NCI-H2196 treated with DMSO at 0.1 percent for 48 hours (cell line): ENCODE measurements around the gene NMS.
"Not testable (repeated sequence)": the region's sequence is repeated elsewhere in the genome, so short reads cannot be mapped to it uniquely, and the experiment has no call there.

Source experiments
- DNase-seq: peaks from one replicate; lab custom pipeline; 2025; ENCODE audit not compliant: unreplicated experiment; lab: John Stamatoyannopoulos, UW

NMS gene, protein sequence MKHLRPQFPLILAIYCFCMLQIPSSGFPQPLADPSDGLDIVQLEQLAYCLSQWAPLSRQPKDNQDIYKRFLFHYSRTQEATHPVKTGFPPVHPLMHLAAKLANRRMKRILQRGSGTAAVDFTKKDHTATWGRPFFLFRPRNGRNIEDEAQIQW

GRCh38 chr2:100470182-100470581 lies at the start of gene NMS:
NMS (plus strand) TSS chr2:100470482; CDS start chr2:100470489, 7 bp downstream.
- no peak for DNase-seq

DNA sequence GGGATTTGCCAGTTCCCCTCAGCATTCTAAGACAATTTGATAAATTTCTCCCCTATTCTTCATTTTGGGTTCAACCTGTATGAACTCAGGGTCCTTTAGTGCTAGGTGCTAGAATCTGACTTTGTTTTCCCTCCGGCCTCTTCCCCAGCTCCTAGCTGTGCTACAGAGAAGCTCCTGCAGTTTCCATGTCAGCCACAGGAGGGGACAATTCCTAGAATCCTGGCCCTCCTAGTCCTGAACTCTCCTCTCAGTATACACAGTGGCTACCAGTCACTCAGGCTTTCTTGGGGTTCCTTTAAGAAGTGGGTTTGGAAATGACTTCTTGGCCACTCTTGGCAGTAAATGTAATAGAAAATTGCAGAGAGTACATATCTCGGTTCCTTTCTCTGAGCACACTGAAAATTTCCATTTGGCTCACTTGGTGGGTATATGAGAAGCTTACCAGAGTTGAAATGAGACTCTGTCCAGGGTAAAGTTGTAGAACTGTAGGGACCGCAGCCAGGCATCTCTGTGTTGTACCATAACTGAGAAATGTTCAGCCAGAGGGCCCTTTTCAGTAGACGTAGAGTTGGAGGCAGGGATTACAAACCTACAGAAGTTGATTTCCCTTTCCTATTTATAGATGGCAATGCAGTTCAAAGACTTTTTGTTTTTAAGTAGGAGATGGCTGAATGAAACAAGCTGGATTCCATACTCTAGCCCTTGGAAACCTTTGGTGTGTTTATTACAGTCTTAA lies 47.8 kb upstream of the NMS start:
- no peak for DNase-seq

DNA sequence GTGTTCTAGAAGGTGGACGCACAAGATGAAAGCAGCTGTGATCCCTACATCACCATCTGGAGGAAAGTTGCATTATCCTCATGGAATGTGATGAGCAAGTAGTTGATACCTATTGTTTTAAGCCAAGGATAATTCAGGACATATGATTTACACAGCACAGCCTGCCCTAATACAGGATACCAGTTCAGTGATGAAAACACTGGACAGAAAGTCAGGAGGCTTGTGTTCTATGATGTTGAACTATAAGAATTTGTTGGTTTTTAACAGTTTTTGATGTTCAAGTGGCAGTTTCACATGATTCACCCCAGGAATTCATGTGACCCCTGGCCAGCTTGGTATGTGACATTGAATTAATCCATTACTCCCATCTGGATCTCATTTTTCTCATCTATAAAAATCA lies 46.7 kb upstream of the NMS start:
- no peak for DNase-seq

DNA sequence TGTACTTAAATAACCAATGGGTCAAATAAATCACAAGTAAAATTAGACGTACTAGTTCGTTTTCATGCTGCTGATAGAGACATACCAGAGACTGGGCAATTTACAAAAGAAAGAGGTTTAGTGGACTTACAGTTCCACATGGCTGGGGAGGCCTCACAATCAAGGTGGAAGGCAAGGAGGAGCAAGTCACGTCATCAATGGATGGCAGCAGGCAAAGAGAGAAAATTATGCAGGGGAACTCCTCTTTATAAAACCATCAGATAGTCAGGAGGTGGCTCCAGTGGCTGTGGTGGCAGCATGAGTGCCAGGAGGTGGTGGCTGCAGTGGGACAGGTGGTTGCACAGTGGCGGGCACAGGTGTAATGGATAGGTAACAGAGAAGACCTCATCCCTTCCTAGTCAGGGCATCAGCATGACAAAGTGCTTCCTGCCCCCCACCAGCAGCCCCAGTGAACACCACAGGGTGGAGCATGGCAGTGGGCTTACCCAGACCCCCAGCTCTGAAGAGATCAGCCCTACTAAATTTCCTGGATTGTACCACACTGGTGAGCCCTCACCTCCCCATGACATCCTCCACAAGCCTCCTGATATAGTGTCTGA lies 45.9 kb upstream of the NMS start:
- DNase-seq, result no peak

GRCh38 chr2:100425107-100425506 lies 45.2 kb upstream of the NMS start:
- DNase-seq, result no peak

DNA sequence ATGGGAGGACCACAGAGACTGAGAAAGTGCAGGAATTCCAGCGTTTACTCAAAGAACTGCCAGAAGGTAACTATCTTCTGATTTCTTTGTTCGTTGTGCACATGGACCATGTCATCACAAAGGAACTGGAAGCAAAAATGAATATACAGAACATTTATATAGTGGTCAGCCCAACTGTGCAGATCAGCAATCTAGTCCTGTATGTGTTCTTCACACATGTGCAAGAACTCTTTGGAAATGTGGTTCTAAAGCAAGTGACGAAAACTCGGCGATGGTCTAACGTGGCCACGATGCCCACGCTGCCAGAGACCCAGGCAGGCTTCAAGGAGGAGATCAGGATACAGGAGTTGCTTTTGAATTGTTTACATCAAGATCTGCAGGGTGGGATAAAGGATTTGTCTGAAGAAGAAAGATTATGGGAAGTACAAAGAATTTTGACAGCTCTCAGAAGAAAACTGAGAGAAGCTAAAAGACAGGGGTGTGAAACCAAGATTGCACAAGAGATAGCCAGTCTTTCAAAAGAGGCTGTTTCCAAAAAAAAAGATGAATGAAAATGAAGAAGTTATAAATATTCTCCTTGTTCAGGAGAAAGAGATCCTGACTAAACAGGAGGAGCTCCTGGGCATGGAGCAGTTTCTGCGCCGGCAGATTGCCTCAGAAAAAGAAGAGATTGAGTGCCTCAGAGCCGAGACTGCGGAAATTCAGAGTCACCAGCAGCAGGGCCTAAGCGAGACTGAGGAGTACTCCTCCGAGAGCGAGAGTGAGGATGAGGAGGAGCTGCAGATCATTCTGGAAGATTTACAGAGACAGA lies 44.5 kb upstream of the NMS start:
- no peak for DNase-seq

DNA sequence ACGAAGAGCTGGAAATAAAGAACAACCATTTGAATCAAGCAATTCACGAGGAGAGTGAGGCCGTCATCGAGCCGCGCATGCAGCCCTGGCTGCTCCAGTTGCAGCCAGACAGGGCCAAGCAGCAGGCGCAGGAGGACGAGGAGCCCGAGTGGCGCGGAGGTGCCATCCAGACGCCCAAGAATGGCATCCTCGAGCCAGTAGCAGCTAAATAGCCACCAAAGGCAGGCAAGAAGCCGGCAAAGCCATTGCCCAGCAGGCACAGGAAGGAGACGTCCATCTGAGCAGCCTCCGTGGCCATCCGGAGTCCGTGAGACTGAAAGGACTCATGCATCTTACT lies 43.9 kb upstream of the NMS start:
- no peak for DNase-seq

- no peak for DNase-seq
Measured at GRCh38 chr2:100427111-100427510, 43.2 kb upstream of the NMS start.

DNA sequence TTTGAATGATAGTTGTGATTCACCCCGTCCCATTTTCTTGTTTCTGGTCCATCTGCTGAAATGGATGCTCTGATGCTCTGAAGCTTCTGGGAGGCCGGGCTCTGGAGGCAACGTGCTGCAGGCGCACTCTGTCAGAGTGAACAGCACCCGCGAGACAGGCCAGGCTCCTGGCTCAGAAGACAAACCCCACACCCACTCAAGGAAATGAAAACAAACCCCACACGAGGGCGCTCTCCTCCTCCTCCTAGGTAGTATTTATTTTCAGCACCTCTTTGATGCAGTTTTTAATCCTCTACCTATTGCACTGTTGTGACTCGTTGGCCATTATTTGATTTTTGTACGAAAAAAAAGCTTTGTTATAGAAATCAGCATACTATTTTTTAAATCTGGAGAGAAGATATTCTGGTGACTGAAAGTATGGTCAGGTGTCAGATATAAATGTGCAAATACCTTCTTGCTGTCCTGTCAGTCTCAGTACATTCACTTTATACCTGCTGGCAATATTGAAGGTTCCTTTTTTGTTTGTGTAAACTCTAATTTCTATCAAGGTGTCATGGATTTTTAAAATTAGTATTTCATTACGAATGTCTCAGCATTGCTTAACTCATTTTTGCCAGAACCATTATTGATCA lies 42.5 kb upstream of the NMS start:
- DNase-seq, result no peak

- DNase-seq, result no peak
Measured at GRCh38 chr2:100429726-100430125, 40.6 kb upstream of the NMS start.

DNA sequence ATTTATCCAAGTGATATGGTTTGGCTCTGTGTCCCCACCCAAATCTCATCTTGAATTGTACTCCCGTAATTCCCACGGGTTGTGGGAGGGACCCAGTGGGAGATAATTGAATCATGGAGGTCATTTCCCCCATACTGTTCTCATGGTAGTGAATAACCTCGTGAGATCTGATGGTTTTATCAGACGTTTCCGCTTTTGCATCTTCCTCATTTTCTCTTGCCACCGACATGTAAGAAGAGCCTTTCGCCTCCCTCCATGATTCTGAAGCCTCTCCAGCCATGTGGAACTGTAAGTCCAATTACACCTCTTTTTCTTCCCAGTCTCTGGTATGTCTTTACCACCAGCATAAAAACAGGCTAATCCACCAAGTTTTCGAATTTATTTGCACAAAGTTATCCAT lies 32.5 kb upstream of the NMS start:
- DNase-seq, result no peak

DNA sequence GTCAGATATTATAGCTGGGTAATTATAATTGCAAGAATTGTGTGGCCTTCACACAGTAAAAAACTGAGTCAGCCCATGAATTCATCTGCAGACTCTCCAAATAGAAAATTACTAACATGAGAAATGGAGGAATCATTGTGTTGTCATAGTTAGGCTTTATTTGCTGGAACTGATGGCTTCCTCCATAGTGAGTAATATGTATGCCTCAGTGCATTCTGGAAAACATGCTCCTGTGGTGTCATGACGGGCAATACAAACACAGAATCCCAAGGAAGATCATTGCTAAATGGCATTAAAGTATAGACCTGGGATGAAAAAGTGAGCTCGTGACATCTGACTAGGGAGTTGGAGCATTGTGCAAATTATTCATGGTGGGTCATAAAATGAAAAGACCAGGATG lies 23.6 kb upstream of the NMS start:
- DNase-seq, result no peak

DNA sequence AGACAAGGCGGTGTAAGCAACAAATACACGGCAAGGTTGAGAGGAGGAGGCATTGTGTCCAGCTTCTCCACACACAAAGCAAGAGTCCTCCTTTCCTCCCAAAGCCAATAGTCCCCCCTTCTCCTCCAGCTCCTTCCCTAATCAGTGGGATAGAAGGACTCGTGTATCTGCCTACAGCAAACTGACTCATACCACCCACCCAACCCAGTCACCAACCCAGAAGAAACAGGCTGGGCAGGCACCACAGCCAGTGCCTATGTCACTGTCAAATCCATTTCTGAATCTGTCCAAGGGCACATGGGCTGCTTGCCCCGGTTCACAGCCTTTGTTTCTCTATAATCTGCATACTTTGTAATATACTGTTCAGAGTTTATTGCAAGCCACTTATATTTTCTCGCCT lies 19.2 kb upstream of the NMS start:
- no peak for DNase-seq

GRCh38 chr2:100451734-100452133 lies 18.5 kb upstream of the NMS start:
- no peak for DNase-seq

GRCh38 chr2:100453853-100454252 lies 16.4 kb upstream of the NMS start:
- no peak for DNase-seq

DNA sequence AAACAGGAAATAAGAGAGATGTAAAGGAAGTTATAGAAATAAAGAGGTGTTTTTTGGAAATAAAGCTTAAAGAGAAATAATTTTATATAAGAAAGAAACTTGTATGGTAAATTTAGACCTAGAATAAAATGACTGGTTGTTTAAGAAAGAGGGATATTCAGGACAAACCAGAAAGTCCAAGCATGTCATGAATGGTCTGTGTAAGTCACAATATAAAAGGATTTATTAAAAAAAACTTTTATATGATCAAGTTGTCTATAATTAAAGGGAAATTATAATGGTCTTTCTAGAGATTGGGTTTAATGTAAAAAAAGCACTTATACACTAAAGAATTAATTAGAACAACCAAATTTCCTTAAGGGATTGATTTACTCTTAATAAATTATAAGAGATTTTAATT lies 13.9 kb upstream of the NMS start:
- DNase-seq, result not testable (repeated sequence)

GRCh38 chr2:100460904-100461530 lies 9.3 kb upstream of the NMS start:
- DNase-seq, result no peak

GRCh38 chr2:100470898-100471514 lies 724 bp downstream of the NMS start:
- no peak for DNase-seq

DNA sequence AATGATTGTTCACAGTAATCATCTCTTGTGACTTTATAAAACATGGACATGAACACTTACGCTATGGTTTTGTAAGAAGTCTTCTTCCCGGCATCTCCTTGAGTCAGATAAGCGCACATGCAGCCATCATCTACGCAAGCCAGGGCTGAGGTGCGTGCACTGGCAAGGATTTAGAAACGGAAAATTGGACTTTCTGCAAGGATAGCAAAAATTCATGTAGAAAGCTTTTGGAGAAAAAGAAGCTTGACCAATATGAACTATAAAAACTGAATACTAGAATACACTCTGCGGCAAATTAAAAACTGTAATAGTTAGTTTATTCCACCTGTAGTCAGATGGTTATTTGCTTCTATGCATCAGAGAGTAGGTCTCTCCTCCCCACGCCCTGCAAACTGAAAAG lies 6.3 kb downstream of the NMS start:
- no peak for DNase-seq

DNA sequence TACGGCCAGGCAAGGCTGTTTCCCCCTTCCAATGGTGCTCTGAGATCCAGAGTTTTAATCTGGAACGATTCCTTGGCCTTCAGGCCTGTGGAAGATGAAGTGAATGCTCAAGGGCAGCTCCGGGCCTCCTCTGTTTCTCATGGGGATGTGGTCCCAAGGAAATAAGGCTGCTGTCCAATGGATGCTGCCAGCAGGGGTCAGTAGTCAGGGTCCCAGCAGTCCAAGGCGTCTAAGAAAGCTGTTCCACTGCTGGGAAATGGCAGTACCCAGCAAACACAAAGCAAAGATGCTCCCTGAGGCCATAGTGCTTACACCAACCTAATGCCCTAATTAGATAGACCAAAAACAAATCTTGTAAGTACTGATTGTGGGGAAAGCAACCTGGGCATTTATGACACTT lies 12.5 kb downstream of the NMS start:
- DNase-seq, result no peak

DNA sequence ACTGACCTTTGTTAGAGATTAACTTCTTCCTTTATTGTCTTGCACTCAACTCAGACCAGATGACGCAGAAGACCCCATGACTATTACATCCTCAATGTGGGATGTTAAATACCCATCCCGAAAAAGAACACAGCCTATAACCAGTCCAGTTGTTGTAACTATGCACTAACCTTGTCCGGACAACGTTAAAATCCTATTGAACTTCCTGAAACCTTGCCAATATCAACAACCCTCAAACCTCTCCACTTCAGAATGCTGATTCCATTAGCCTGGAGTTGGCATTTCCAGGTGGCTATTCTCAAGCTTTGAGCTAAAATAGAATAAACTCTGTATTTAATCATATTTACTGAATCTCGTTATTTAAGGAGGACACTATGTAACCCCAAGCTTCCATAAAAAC lies 13.6 kb downstream of the NMS start:
- no peak for DNase-seq
